ENCODE measurements around the gene MBD3L3. TPM values are rescaled to one million over a fixed set of nuclear protein-coding genes. Genes with fewer than 3 reads are reported as not detected.
"Not testable (repeated sequence)": the region's sequence is repeated elsewhere in the genome, so short reads cannot be mapped to it uniquely, and the experiment has no call there.

The MBD3L3 gene
- total RNA-seq, 6 experiments from 2014 or later, result not detected

GRCh38 chr19:7067716-7068115 is 9.2 kb upstream of the MBD3L3 start:
- no peaks in the 10 kb centered on the region for H3K9me3 ChIP-seq
- H3K27ac ChIP-seq, result no peak overlapping the region
- no peak for ATAC-seq
- intact Hi-C loops (cut with DNase I), result no loop called here
- peaks cover 0 to 10% (median 3%) of the 10 kb centered on the region in 4 donors for H3K4me1 ChIP-seq
- WGBS (ENCODE audit: insufficient coverage, low coverage, low lambda C conversion rate, missing lambda C conversion rate), result 86% methylated on average over 2 of the region's 2 CpGs
- no peak overlapping the region for H3K4me3 ChIP-seq
- no peak for DNase-seq
- no peaks in the 10 kb centered on the region for H3K27me3 ChIP-seq
- H3K36me3 ChIP-seq, result peaks cover 4 to 15% (median 10%) of the 10 kb centered on the region in 4 donors
- no peak for TF ChIP-seq POLR2A (IDR thresholded peaks at IDR 0.05)
- TF ChIP-seq, protein P1, sequence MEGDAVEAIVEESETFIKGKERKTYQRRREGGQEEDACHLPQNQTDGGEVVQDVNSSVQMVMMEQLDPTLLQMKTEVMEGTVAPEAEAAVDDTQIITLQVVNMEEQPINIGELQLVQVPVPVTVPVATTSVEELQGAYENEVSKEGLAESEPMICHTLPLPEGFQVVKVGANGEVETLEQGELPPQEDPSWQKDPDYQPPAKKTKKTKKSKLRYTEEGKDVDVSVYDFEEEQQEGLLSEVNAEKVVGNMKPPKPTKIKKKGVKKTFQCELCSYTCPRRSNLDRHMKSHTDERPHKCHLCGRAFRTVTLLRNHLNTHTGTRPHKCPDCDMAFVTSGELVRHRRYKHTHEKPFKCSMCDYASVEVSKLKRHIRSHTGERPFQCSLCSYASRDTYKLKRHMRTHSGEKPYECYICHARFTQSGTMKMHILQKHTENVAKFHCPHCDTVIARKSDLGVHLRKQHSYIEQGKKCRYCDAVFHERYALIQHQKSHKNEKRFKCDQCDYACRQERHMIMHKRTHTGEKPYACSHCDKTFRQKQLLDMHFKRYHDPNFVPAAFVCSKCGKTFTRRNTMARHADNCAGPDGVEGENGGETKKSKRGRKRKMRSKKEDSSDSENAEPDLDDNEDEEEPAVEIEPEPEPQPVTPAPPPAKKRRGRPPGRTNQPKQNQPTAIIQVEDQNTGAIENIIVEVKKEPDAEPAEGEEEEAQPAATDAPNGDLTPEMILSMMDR (IDR thresholded peaks at IDR 0.05), result no peak

DNA sequence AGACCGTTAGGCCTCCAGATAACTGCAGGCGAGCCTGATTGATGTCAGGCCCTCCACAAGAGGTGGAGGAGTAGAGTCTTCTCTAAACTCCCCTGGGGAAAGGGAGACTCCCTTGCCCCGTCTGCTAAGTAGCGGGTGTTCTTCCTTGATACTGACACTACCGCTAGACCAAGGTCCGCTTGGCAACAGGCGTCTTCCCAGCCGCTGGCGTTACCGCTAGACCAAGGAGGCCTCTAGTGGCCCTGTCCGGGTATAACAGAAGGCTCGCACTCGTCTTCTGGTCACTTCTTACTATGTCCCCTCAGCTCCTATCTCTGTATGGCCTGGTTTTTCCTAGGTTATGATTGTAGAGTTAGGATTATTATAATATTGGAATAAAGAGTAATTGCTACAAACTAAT is 8.6 kb upstream of the MBD3L3 start:
- peak in 1 of 3 donors; percentile 26 for DNase-seq
- ATAC-seq; H3K36me3 ChIP-seq; H3K27ac ChIP-seq; H3K4me3 ChIP-seq; H3K9me3 ChIP-seq; H3K27me3 ChIP-seq; intact Hi-C loops (cut with DNase I): not testable (repeated sequence)
- peaks cover 0 to 10% (median 3%) of the 10 kb centered on the region in 4 donors for H3K4me1 ChIP-seq
- WGBS (ENCODE audit: insufficient coverage, low coverage, low lambda C conversion rate, missing lambda C conversion rate), result 27% methylated on average over 7 of the region's 13 CpGs
- TF ChIP-seq, protein P1 (IDR thresholded peaks at IDR 0.05), result peak in 2 of 4 donors; percentile 12 to 21

DNA sequence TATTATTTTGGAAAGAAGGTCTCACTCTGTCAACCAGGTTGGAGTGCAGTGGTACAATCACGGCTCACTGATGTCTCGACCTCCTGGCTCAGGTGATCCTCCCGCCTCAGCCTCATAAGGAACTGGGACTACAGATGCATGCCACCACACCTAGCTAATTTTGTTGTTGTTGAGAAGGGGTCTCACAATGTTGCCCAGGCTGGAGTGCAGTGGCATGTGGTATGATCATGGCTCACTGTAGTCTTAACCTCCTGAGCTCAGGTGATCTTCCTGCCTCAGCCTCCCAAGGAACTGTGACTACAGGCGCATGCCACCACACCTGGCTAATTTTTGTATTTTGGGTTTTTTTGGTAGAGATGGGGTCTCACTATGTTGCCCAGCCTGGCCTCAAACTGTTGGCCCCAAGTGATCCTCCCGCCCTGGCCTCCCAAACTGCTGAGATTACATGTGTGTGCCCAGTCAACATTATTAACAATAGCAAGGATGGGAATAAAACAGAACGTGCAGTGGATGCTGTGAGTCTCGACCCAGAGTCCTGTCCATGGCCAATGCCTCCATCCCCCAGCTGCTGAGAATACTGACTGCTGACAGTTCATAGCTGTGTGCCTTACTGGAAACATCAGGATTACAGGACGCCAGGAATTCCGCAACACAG is 5.4 kb upstream of the MBD3L3 start:
- Histone ChIP-seq H3K4me1 (no peaks in the 10 kb centered on the region), H3K9me3 (no peaks in the 10 kb centered on the region), H3K36me3 (no peaks in the 10 kb centered on the region), H3K27ac (no peak overlapping the region), H3K27me3 (no peaks in the 10 kb centered on the region), H3K4me3 (no peak overlapping the region)
- TF ChIP-seq, protein P1 (IDR thresholded peaks at IDR 0.05), result no peak
- no peak for TF ChIP-seq POLR2A (IDR thresholded peaks at IDR 0.05)
- ATAC-seq (no peak), DNase-seq (no peak)
- intact Hi-C loops (cut with DNase I), result no loop called here
- 83% methylated on average over 1 of the region's 9 CpGs for WGBS (ENCODE audit: insufficient coverage, low coverage, low lambda C conversion rate, missing lambda C conversion rate)

- H3K36me3 ChIP-seq, result no peaks in the 10 kb centered on the region
- H3K4me3 ChIP-seq, result no peak overlapping the region
- no peaks in the 10 kb centered on the region for H3K27me3 ChIP-seq
- no peak overlapping the region for H3K27ac ChIP-seq
- no peak for ATAC-seq
- intact Hi-C loops (cut with DNase I), result no loop called here
- H3K4me1 ChIP-seq, result no peaks in the 10 kb centered on the region
- TF ChIP-seq, protein P1 (IDR thresholded peaks at IDR 0.05), result no peak
- TF ChIP-seq POLR2A (IDR thresholded peaks at IDR 0.05), result no peak
- H3K9me3 ChIP-seq, result no peaks in the 10 kb centered on the region
- DNase-seq, result no peak
- WGBS (ENCODE audit: insufficient coverage, low coverage, low lambda C conversion rate, missing lambda C conversion rate), result 63% methylated on average over 4 of the region's 4 CpGs
These were observed 4.9 kb upstream of the MBD3L3 start for GRCh38 chr19:7063339-7063738.

DNA sequence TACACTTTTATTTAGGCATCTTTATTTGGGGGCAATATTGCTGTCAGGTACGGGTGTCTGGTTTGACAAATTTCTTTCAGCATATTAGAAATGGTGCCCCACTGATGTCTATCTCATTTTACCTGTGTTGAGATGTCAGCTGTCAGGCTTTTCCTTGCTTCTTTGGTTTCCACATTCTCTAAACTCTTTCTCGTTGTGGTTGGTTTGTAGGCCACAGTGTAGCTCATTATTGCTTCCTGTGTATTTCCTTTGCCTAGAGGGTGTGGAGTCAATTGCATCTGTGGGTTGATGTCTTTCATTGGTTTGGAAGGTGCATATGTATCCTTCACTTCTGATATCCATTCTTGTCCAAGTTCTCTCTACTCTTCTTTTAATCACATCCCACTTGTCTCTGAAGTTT is 1.5 kb upstream of the MBD3L3 start:
- not testable (repeated sequence) for DNase-seq, H3K36me3 ChIP-seq
- WGBS (ENCODE audit: insufficient coverage, low coverage, low lambda C conversion rate, missing lambda C conversion rate), result 37% methylated on average over 2 of the region's 2 CpGs

GRCh38 chr19:7056371-7056770 is 2.1 kb downstream of the MBD3L3 start:
- H3K27me3 ChIP-seq; H3K4me1 ChIP-seq; intact Hi-C loops (cut with DNase I); H3K4me3 ChIP-seq; H3K27ac ChIP-seq; H3K9me3 ChIP-seq; DNase-seq; H3K36me3 ChIP-seq; ATAC-seq: not testable (repeated sequence)
- WGBS (ENCODE audit: insufficient coverage, low coverage, low lambda C conversion rate, missing lambda C conversion rate), result 90% methylated on average over 2 of the region's 16 CpGs

More for the DNA sequence above, 1.5 kb upstream of the MBD3L3 start:
- H3K4me3 ChIP-seq; H3K4me1 ChIP-seq; H3K27ac ChIP-seq; ATAC-seq; intact Hi-C loops (cut with DNase I); H3K9me3 ChIP-seq; H3K27me3 ChIP-seq: not testable (repeated sequence)

DNA sequence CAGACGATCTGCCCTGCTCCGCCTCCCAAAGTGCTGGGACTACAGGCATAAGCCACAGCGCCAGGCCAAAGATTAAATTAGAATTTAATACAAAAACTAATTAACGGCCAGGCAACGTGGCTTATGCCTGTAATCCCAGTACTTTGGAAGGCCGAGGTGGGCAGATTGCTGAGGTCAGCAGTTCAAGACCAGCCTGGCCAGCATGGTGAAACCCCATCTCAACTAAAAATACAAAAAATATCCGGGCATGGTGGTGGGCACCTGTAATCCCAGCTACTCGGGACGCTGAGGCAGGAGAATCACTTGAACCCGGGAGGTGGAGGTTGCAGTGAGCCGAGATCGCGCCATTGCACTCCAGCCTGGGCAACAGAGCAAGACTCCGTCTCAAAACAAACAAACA is 2.8 kb downstream of the MBD3L3 start:
- H3K4me1 ChIP-seq; H3K27ac ChIP-seq; H3K27me3 ChIP-seq; H3K36me3 ChIP-seq; intact Hi-C loops (cut with DNase I); DNase-seq; H3K4me3 ChIP-seq; H3K9me3 ChIP-seq; ATAC-seq: not testable (repeated sequence)
- 80% methylated on average over 10 of the region's 14 CpGs for WGBS (ENCODE audit: insufficient coverage, low coverage, low lambda C conversion rate, missing lambda C conversion rate)
